HG03520 (cell line): ENCODE data around the gene CTNNA1.

Experiments
- ATAC-seq: cut with Tn5 transposase; IDR thresholded peaks from one replicate; pipeline ENCODE4 v1.9.1; 2021; ENCODE audit warnings: mild to moderate bottlenecking, moderate library complexity; ENCODE audit not compliant: unreplicated experiment

Gene CTNNA1

DNA sequence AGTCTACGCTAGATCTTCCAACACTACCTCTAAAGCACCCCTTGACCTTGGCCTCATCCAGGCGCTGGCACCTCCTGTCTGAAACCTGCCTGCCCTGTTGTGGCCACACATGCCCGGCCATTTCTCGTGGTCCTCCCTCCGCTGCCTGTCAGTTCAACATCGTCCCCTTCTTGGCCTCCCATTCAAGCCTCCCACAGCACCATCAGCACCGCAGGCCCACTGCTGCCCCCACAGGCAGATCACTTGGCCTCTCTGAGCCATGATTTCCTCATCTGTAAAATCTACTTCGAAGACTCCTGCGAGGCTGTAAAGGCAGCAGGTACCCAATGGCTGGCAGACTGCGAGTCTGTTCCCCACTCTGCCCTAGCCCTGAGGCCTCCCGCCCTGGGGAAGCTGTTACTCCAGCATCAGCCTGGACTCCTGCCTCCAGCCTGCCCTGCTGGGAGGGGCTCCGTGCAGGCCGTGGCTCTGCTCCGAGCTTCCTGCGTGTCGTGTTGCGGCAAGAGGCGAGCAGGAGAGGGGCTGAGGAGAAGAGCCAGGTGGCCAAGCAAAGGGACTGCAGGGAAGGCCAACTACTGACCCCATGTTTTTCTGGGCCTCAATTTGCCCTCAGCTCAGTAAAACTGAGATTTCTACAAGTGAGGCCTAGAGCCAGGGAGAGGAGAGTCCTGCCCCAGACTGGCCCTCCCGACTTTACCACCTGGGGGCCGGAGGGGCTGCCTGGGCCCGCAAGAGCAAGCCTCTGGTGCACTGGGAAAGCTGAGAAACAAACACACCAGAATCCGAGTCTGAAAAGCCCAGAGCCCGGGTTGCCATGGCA is 192.4 kb downstream of the CTNNA1 start:
- no peak for ATAC-seq

GRCh38 chr5:138946241-138946623 is 193.0 kb downstream of the CTNNA1 start:
- no peak for ATAC-seq

- no peak for ATAC-seq
Measured at GRCh38 chr5:138946831-138947560, 193.8 kb downstream of the CTNNA1 start.

DNA sequence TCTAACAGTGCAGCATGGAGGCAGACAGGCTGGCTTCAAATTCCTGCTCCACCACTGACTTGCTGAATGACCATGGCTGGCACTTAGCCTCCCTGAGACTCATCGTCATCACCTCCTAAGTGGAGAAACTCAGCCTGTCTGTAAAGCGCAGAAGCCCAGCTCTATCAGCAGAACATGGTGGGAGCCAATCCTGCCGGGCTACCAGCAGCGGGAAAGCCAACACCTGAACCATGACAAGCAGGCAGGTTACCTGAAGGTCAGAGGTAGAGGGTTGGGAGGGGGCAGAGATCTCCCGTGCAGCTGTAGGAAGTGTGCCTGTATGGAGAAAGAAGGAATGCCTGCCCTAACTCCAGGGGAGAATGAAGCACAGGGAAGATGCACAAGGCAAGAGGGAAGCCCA is 194.6 kb downstream of the CTNNA1 start:
- ATAC-seq, result no peak

DNA sequence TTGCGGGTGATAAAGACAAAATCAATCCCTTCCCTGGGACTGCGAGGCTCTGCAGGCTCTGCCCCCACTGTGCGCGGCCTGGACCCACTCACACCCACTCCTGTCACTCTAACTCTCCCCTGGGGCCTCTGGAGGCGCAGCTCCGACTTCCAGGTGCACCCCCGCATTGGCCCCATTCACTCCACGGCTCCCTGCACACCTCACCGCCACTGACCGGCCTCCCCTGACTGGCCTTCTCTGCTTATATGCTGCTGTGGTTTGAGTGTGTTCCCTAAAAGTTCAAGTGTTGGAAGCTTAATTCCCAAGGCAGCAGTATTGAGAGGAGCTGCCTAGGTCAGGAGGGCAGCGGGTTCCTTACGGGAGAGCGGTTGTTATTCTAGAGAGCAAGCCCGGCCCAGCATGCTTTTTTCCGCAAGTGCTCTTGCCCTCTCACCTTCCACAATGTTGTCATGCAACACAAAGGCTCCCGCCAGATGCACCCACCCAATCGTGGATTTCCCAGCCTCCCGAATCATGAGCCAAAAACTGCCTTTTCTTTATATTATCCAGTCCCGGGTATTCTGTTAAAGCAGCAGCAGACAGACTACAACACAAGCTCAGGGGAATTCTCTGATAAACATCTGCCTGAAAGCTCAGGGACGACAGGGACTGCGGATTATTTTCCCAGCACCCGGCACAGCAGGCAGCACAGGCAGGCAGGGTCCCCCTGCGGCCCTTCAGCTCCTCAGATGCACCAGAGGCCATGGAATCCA is 195.4 kb downstream of the CTNNA1 start:
- no peak for ATAC-seq

DNA sequence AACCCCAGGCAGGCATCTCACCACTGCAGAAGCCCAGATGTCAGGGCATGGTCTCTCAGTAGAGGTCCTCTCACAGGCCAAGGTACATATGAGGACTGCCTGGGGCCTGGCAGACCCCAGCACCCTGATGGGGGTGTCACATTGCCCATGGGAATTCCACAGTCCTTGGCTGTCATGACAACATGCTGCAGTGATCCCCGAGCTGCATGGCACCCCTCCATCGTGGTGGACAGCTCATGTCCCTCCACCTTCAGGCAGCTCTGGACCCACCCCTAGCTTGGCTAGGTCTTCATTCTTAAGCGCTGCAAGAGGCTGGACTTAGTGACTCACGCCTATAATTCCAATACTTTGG is 196.0 kb downstream of the CTNNA1 start:
- no peak for ATAC-seq

GRCh38 chr5:138949988-138950387 is 196.8 kb downstream of the CTNNA1 start:
- ATAC-seq, result no peak

- ATAC-seq, result no peak
Measured at GRCh38 chr5:138950421-138951031, 197.3 kb downstream of the CTNNA1 start.

GRCh38 chr5:138951091-138951985 is 198.1 kb downstream of the CTNNA1 start:
- ATAC-seq, result no peak

GRCh38 chr5:138951986-138952735 is 198.9 kb downstream of the CTNNA1 start:
- ATAC-seq, result no peak

GRCh38 chr5:138952962-138953361 is 199.7 kb downstream of the CTNNA1 start:
- ATAC-seq, result no peak

DNA sequence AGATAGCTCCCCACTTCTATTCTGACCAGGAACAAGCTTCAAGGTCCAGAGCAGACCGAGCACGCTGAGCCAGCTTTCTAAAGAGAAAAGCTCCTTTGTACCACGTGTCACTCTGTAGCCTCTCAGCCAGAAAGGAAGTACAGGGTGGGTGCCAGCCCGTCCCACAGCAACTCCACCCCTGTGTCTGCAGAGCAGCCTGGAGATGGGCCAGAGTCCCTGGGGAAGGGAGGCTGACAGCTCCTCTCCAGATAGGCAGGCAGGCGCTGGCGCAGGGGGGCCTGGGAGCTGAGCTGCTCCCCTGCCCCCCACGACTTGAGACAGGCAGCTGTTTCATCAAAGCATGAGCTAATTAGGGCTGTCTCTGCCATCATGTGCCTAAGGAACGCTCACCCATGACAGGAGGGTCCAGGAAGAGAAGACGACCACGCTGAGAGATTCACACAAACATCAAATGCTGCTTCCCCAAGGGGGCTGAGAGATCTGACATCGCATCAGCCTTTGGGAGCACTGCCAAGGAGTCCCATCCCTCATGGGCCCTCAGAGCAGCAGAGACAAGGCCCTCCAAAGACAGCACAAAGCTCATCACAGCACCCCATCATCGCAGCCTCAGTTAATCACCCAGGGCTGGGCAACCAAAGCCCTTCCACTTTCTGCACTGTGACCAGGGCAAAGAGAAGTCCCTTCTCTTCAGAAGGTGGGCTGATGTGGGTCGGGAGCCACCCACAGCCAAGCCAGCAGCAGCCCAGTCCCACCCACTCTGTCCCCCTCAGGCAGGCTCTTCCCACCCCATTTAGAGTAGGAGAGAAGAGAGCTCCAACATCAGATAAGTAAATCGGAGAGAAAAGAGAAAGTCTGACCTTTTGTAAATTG is 200.4 kb downstream of the CTNNA1 start:
- no peak for ATAC-seq

DNA sequence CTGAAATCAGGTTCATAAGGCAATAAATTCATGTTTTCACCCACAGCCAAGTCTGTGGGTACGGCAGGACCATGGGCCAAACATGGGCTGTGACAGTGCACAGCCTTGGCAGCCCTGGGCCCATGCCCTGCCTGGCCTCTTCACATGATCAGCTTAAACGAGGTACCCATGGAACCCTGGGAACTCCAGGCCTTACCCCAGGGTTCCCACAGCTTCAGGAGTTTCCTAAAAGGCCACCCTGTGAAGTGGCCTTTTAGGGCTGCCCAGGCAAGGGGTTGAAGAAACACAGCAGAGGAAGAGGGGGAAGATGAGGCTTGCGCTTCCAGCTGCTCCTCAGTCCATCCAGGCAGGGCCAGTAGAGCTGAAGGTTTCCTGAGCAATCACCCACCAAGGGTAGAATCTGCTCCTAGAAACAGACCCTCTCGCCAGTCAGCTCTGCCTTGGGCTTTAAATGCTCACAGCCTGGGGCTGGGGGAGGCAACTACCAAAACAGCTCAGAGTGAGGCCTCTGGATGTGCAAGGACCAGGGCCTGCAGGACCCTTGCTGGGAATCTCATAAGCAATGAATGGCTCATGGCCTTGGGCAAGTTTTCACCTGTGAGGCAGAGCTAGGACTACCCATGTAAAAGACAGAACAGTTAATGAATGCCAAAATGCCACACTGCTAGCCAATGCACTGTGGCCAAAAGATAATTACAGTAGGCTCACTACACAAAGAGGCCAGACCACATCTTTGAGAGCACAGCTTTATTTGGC is 201.2 kb downstream of the CTNNA1 start:
- ATAC-seq, result no peak

GRCh38 chr5:138955013-138955660 is 201.9 kb downstream of the CTNNA1 start:
- ATAC-seq, result no peak

GRCh38 chr5:138955671-138956295 is 202.6 kb downstream of the CTNNA1 start:
- ATAC-seq, result no peak

DNA sequence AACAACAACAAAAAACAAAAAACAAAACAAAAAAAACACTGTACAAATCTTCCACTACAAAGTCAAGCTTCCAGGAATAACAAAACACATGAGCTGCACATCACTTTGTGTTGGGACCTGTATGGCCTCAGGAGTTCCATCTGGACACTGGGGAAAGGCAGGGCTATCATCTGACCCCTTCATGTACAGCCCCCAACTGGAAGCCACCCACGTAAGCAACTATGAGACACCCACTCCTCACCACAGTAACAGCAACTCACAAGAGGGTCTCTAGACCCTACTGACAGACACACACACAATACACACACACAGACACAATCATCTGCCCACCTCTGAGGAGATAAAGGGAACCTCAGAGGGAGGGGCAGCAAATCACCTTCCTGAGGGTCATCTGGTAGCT is 203.6 kb downstream of the CTNNA1 start:
- ATAC-seq, result no peak

DNA sequence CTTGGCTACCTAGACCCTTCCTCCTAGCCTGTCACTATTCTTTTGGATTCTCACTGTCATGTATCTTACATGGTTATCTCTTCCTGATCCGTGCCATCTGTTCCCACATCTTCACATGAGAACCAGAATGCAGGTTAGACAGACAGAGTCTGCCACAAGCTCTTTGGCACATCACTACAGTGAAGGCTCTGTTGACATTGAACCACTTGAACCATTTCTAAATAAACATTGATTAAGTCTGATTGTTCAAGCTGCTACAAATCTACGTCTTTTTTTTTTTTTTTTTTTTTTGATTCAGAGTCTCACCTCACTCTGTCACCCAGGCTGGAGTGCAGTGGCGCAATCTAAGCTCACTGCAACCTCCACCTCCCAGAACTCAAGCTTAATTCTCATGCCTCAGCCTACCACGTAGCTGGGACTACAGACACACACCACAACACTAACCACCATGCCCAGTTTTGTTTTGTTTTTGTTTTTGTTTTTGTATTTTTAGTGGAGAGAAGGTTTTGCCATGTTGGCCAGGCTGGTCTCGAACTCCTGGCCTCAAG is 207.0 kb downstream of the CTNNA1 start:
- ATAC-seq, result no peak
